Measurements from ENCODE around the gene ACKR2.

Gene ACKR2

GRCh38 chr3:42887084-42887483, 77.8 kb downstream of the ACKR2 start:
- no peak for DNase-seq (ENCODE audit: low spot score)

- DNase-seq (ENCODE audit: low spot score) = no peak
These were observed 81.8 kb downstream of the ACKR2 start for GRCh38 chr3:42891042-42891441.

GRCh38 chr3:42892169-42892568, 82.9 kb downstream of the ACKR2 start:
- no peak for DNase-seq (ENCODE audit: low spot score)

GRCh38 chr3:42892807-42893206, 83.6 kb downstream of the ACKR2 start:
- no peak for DNase-seq (ENCODE audit: low spot score)

GRCh38 chr3:42894698-42895579, 85.7 kb downstream of the ACKR2 start:
- no peak for DNase-seq (ENCODE audit: low spot score)

- no peak for DNase-seq (ENCODE audit: low spot score)
These were observed 86.3 kb downstream of the ACKR2 start for GRCh38 chr3:42895580-42895868.

- no peak for DNase-seq (ENCODE audit: low spot score)
These were observed 89.8 kb downstream of the ACKR2 start for GRCh38 chr3:42898896-42899675.

- no peak for DNase-seq (ENCODE audit: low spot score)
These were observed 91.2 kb downstream of the ACKR2 start for GRCh38 chr3:42900226-42901072.

GRCh38 chr3:42901073-42901415, 91.8 kb downstream of the ACKR2 start:
- DNase-seq (ENCODE audit: low spot score) = no peak

GRCh38 chr3:42902257-42902656, 93.0 kb downstream of the ACKR2 start:
- DNase-seq (ENCODE audit: low spot score) = no peak

GRCh38 chr3:42904076-42904475, 94.8 kb downstream of the ACKR2 start:
- no peak for DNase-seq (ENCODE audit: low spot score)

GRCh38 chr3:42905740-42906069, 96.5 kb downstream of the ACKR2 start:
- DNase-seq (ENCODE audit: low spot score) = no peak

GRCh38 chr3:42906070-42906847, 97.0 kb downstream of the ACKR2 start, which contains the start of gene ZNF662:
ZNF662 (plus strand) TSS chr3:42906142; CDS start chr3:42908115, 1,973 bp downstream.
- DNase-seq (ENCODE audit: low spot score) = peak; percentile 67

GRCh38 chr3:42906848-42907183, 97.6 kb downstream of the ACKR2 start:
- DNase-seq (ENCODE audit: low spot score) = no peak

- no peak for DNase-seq (ENCODE audit: low spot score)
These were observed 99.4 kb downstream of the ACKR2 start for GRCh38 chr3:42908675-42909074.

GRCh38 chr3:42911551-42911950, 102.3 kb downstream of the ACKR2 start:
- no peak for DNase-seq (ENCODE audit: low spot score)

- DNase-seq (ENCODE audit: low spot score) = no peak
These were observed 105.7 kb downstream of the ACKR2 start for GRCh38 chr3:42914771-42915515.
